NB4 (cell line): ENCODE data around the gene TADA2B.

Source experiments
- DNase-seq: peaks from one replicate; pipeline ENCODE4 v3.0.0; 2010; ENCODE audit warnings: low read depth
- H3K4me3 ChIP-seq: one replicate; pipeline ENCODE4 v1.5.1; 2011; ENCODE audit warnings: mild to moderate bottlenecking, low read depth, low read length, moderate library complexity
- MYC ChIP-seq: IDR thresholded peaks from 2 replicates; pipeline ENCODE4 v1.6.1; 2011; ENCODE audit warnings: low read depth, low read length
- POLR2A ChIP-seq: IDR thresholded peaks from 2 replicates; pipeline ENCODE4 v1.6.1; 2011; ENCODE audit warnings: mild to moderate bottlenecking; ENCODE audit not compliant: insufficient read length; ENCODE audit errors: extremely low read depth
- TF ChIP-seq, protein P1 (sequence below): IDR thresholded peaks from one replicate; pipeline ENCODE4 v1.5.1; 2012; ENCODE audit warnings: low read depth, low read length
- TF ChIP-seq, protein P2 (sequence below): IDR thresholded peaks from 2 replicates; pipeline ENCODE4 v1.6.1; 2011; ENCODE audit warnings: low read depth, low read length

The TADA2B gene

GRCh38 chr4:7023901-7024300 lies 19.3 kb upstream of the TADA2B start:
- DNase-seq = no peak
- TF ChIP-seq, protein P1, sequence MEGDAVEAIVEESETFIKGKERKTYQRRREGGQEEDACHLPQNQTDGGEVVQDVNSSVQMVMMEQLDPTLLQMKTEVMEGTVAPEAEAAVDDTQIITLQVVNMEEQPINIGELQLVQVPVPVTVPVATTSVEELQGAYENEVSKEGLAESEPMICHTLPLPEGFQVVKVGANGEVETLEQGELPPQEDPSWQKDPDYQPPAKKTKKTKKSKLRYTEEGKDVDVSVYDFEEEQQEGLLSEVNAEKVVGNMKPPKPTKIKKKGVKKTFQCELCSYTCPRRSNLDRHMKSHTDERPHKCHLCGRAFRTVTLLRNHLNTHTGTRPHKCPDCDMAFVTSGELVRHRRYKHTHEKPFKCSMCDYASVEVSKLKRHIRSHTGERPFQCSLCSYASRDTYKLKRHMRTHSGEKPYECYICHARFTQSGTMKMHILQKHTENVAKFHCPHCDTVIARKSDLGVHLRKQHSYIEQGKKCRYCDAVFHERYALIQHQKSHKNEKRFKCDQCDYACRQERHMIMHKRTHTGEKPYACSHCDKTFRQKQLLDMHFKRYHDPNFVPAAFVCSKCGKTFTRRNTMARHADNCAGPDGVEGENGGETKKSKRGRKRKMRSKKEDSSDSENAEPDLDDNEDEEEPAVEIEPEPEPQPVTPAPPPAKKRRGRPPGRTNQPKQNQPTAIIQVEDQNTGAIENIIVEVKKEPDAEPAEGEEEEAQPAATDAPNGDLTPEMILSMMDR = no peak
- TF ChIP-seq MYC (no peak), POLR2A (no peak)
- TF ChIP-seq, protein P2, sequence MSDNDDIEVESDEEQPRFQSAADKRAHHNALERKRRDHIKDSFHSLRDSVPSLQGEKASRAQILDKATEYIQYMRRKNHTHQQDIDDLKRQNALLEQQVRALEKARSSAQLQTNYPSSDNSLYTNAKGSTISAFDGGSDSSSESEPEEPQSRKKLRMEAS = no peak
- H3K4me3 ChIP-seq = no peak overlapping the region

- TF ChIP-seq, protein P2 = no peak
- TF ChIP-seq MYC = no peak
- no peak for TF ChIP-seq POLR2A
- TF ChIP-seq, protein P1 = no peak
- no peak overlapping the region for H3K4me3 ChIP-seq
- DNase-seq = no peak
These were observed 18.8 kb upstream of the TADA2B start for GRCh38 chr4:7024336-7024890.

DNA sequence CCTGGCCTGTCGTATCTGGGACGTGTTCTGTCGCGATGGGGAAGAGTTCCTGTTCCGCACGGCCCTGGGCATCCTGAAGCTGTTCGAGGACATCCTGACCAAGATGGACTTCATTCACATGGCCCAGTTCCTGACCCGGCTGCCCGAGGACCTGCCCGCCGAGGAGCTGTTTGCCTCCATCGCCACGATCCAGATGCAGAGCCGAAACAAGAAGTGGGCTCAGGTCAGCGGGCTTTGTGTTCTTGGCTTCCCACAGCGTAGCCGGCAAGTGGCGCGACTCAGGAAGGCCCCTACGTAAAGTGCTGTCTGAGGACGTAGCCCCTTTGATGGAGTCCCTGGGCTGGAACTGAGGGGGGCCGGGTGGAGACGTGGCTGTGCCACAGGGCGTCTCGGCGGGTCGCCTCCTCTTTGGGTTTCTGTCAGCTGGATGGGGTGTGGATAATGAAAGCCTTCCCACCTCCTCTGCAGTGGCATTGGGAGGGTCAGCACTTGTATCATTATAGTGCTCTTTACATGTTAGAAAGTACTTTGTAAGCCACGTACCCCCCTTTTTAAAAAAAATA lies 18.1 kb upstream of the TADA2B start:
- no peak overlapping the region for H3K4me3 ChIP-seq
- no peak for DNase-seq
- TF ChIP-seq, protein P1 = no peak
- TF ChIP-seq, protein P2 = no peak
- TF ChIP-seq POLR2A (no peak), MYC (no peak)

DNA sequence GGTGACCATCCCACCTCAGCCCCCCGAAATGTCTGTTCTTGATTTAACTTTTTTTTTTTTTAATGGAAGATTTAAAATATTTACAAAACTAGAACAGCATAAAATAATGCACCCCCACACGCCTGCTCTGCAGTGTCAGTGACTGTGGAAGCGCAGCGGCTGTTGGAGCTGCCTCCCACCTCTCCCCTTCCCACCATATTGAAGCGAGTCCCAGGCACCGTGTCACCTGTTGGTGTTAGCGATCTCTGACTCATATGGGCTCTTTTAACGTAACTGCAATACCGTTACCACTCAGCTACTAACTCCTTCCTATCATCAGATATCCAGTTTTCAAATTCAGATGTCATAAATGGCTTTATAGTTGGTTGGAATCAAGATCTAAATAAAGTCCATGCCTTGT lies 17.1 kb upstream of the TADA2B start:
- TF ChIP-seq MYC = no peak
- TF ChIP-seq, protein P2 = no peak
- no peak for TF ChIP-seq POLR2A
- TF ChIP-seq, protein P1 = no peak
- no peak overlapping the region for H3K4me3 ChIP-seq

DNA sequence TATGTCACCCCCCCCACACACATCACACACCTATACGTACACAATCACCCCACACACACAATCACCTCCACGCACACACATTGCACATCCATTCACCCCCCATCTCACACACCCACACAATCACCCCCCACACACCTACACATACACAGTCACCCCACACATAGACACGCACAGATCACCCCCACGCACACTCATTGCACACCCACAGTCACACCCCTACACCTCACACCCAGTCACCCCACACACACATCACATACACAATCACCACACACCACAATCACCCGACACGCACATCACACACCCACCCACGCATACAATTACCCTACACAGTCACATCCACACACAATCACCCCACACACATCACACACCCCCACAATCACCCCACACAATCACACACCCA lies 15.9 kb upstream of the TADA2B start:
- TF ChIP-seq, protein P2 = no peak
- DNase-seq = no peak
- H3K4me3 ChIP-seq = no peak overlapping the region

More for the DNA sequence above, 17.1 kb upstream of the TADA2B start:
- no peak for DNase-seq

- no peak overlapping the region for H3K4me3 ChIP-seq
- TF ChIP-seq, protein P1 = no peak
- no peak for TF ChIP-seq MYC
- TF ChIP-seq, protein P2 = no peak
- TF ChIP-seq POLR2A = no peak
- no peak for DNase-seq
These were observed 15.3 kb upstream of the TADA2B start for GRCh38 chr4:7027913-7028312.
